GM18526 (cell line): ENCODE results near the gene PICALM.

Source experiments
- POLR2A ChIP-seq: IDR thresholded peaks from 3 replicates; pipeline ENCODE4 v1.6.1; 2011; ENCODE audit not compliant: insufficient read length; ENCODE audit errors: extremely low read depth

The PICALM gene

DNA sequence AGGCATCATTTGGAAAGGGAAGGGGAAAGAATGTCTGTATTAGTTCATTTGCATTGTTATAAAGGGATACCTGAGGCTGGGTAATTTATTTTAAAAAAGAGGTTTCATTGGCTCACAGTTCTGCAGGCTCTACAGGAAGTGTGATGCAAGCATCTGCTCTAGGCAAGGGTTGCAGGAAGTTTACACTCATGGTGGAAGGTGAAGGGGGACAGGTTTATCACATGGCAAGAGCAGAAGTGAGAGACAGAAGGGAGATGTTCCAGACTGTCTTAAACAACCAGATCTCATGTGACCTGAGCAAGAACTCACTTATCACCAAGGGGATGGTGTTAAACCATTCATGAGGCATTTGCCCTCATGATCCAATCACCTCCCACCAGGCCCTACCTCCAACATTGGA, 123.1 kb downstream of the PICALM start:
- TF ChIP-seq POLR2A = no peak

DNA sequence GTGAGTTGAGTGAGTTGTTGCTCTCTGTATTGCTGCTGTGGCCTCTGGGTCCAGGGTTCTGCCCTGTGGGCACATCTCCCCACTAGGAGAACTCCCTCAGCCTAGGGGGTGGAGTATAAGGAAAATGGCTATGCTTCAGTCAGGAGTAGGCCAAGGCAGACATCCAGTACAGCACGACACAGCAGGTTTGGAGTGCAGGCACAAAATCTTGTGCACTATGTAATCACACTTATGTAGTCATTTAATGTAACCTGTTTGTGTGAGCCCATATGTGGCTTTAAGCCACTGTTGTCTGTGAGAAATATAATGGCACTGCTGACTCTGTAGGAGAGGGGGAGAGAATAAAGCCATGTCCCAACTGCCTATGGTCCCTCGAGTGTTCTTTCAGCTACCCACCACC, 123.6 kb downstream of the PICALM start:
- no peak for TF ChIP-seq POLR2A

DNA sequence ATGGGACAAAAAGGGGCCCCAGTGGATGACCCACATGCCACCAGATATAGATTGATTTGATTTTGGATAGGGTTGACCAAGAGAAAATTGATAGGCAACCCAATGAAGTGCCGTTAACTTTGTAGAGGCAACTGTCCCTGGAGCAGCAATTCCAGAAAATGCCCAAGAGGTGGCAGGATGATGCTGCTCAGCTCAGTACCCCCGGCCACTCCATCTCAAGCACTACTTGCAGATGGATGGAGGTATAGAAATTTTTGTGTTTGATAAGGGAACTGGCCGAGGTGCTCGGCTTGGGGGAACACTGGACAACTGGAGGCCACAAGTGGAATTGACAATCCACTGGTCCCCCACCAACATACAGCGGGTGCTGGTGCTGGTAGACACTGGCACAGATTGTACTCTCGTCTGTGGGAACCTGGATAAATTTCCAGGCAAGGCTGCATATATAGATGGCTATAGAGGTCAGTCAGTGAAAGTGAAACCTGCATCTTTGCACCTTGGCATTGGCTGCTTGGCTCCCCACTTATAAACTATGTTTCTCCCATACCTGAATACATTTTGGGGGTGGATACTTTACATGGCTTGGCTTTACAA, 127.4 kb downstream of the PICALM start:
- TF ChIP-seq POLR2A = no peak

DNA sequence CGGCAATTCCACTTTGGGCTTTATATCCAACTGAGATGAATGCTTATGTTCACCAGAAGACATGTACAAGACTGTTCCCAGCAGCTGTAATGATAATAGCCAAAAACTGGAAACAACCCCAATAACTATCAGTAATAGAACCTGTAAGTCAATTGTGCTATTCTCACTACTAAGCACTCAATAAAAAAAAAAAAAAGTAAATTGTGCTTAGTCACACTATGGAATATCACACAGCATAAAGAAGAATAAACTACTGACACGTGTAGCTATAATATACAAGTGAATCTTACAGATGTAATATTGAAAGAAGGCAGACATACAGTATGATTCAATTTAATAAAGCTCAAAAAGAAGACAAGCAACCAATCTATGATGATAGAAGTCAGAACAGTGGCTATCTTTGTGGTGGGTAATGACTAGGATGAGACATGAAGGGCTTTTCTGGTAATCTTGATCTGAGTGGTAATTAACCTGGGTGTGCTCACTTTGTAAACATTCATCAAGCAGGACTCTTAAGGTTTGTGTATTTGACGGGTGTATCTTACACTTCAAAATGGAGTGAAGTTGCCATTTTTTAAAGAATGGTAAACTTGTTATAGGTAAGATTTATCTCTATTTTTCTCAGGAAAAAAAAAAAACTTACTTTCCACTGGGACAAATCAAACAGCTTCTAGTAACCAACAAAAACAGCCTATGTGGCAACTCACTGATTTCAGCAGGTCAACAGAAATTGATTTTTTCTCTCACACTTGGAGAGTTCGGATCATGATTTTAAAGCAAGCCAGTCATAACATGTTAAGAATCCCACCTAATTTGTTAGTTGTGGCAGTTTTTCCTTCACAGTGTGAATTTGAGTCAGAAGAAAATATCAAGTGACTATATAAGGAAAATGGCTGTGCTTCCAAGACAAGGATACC, 129.5 kb downstream of the PICALM start:
- no peak for TF ChIP-seq POLR2A

DNA sequence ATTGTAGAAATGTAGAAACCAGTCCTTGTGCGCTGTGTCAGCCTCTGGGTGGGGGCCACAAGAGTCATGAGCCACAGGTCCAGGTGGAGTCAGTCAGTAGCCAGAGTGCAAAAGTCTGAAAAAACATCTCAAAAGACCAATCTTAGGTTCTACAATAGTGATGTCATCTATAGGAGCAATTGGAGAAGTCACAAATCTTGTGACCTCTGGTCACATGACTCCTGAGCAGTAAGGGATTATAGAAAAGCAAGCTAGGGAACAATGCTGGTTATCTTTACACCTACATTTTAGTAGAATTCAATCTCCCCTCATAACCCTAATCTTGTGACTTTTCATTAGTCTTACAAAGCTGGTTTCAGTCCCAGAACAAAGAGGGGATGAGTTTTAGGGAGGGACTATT, 131.0 kb downstream of the PICALM start:
- TF ChIP-seq POLR2A = no peak

DNA sequence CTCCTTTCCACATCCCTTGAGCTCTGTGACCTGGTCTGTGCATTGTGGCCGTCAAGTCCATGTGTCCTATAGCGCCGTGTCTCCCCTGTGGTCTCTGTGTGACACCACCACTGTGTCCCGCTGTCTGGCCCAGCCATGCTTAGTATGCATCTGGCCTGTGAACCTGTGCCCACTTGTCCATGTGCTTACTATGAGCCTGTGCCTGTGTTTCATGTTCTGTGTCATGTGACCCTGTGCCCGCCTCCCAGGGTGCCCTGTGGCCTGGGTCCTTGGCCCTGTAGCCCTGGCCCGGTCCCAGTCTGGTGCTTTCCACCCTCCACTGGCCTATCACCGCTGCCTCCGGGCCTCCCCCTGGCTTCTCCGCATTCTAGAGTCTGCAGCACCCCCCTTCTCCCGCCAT, 133.1 kb downstream of the PICALM start:
- no peak for TF ChIP-seq POLR2A

DNA sequence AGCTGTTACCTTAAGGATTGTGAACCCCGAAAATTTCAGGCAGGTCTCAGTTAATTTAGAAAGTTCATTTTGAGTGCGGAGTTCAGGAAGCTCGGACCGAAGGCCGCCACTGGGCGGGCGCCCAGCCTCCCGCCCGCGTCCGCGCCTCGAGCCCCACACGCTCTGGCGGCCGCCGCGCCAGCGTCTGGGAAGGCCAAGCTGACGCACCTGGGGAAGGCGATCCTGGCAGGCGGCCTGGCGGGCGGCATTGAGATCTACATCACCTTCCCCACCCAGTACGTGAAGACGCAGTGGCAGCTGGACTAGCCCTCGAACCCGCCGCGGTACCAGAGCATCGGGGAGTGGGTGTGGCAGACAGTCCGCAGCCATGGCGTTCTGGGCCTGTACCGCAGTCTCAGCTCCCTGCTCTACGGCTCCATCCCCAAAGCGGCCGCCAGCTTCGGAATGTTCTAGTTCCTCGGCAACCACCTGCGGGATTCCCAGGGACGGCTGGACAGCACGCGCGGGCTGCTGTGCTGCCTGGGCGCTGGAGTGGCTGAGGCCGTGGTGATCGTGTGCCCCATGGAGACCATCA, 134.2 kb downstream of the PICALM start:
- TF ChIP-seq POLR2A = no peak

DNA sequence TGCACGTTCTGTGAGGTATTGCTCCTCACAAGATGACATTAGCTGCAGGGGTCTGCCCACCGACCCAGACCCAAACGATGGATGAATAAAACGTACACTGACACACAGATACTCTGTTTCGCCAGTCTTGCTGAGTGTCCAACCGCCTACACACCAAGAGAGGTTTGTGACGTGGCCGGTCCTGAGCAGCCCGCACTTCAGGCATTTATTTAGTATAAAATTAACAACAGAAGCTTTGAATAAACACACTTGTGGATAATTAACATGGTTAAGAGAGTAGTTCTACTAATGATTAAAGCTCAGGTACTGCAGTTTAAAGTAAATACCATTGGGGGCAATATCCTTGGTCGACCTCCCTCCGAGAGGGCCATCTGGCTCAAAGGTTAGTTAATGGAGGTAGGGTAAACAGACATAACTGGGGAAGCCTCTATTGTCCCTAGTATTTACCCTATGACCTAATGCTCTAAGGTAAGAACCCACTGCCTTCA, 138.0 kb downstream of the PICALM start:
- TF ChIP-seq POLR2A = no peak

DNA sequence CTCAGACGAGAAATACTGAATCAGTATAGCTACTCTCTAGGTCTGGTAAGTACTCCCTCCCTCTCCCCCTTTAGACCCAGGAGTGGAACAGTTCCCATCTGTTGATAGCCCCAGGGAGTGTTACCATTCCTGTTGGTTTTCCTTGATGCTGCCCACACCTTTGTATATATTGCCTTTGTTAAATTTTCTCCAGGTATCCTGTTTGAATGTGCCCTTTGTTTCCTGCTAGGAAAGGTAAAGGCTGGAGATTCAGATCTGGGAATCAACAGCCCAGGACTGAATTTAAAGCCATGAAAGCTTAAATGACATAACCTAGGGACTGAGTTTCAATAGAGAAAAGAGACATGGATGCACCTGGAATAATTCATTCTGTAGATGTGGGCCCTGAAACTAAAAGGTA, 145.4 kb downstream of the PICALM start:
- TF ChIP-seq POLR2A = no peak

DNA sequence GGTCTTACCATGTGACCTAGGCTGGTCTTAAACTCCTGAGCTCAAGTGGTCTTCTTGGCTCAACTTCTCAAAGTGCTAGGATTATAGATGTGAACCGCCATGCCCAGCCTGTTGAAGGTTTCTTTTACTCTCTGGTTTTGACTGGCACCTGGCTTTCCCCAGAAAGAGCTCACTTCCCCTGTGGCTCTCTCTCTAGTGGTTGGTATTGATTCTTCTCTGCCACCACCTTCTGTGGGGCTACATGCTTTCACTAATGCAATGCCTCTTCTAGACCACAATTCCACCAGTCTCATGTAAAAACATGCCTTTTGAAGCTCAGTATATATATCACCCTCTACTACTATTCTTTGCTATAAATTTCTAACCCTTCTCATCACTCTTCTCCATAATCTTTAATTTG, 146.5 kb downstream of the PICALM start:
- no peak for TF ChIP-seq POLR2A

DNA sequence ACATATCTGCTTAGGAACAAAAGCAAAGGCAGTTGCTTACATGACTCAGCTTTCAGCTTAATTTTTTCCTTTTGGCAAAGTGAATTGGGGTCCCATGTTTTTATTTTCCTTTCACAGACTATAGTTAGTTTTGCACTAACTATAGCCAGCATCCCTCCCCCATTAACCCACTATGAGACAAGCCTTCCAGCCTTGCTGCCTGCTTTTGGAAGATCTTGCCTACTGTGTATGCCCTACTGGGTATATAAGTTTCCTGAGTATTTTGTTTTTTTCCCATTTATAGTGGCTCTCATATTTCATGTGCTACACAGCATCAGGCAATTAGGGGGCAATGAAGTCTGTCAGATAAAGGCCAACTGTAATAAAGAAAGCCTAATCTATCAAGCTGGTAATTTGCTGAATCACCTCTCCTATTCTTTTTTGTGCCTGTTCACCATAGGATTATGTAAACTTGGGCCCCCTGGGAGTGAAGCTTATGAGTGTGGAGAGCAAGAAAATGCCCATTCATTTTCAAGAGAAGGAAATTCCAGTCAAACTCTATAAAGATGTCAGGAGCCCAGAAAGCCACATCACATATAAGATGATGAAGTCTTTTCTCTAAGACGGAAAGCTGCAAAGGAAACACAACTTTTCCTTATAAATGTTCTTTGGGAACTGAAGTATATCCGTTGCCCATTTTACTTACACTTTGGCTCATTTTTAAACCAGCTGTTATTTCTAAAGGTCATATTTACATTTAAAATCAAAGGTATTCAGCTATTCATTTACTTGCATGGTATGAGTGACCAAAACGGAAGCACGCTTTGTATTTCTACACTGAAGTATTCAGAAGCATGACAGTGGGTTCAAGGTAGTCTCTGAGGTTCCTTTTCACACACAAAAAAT, 149.7 kb downstream of the PICALM start:
- no peak for TF ChIP-seq POLR2A

DNA sequence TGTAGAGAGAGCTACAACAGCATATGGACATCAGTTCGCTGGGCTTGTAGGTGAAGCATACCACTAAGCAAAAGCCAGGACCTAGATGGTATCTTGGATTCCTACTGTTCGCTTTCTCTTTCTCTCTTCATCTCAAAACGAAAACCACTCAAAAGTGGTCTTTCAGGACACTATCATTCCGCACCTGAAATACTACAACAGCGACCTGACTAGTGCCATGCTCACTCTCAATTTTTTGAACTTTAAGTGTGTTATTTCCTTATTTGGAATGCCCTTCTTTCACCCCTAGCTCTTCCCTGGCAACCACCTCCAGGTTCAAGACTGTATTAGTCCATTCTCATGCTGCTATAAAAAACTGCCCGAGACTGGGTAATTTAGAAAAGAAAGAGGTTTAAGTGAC, 154.5 kb downstream of the PICALM start:
- no peak for TF ChIP-seq POLR2A

DNA sequence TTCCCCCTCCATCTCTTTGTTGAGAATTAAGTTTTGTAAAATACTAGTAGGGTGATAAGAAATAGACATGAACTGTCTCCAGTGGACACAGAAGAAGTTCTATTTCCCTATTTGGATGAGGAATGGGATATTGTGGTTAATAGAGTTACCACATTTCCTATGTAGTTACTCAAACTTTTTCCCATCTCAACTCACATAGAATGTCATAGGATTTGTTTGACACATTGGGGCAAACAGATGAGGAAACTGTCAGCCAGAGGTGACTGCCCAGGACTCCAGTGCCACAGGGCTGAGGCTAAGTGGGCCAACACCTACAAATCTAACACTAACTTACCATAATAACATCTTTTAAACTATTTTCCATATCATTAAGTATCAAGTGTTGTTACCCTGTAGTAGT, 155.4 kb downstream of the PICALM start:
- no peak for TF ChIP-seq POLR2A

DNA sequence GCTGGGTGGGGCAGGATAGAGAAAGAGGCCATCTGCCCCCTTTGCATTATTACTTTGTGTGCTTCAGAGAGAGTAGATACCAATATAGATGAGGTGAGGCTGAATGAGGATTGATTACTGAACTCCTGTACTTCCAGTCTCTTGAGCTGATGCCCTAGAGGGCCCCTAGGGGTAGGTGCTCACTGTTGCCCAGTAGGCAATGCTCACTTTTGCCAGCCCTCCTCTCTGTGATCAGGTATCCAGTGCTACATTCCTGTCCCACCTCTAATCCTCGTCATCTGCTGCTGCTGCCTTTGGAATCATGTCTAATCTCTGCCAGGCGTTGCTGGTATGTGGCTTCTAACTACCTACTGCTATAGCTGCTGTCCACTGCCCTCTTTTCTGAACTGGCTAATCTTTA, 156.5 kb downstream of the PICALM start:
- TF ChIP-seq POLR2A = no peak
